RPMI7951 (cell line): ENCODE results near the gene FNDC3A. TPM values are rescaled to one million over a fixed set of nuclear protein-coding genes. Genes with fewer than 3 reads are reported as not detected.
"Not testable (repeated sequence)": the region's sequence is repeated elsewhere in the genome, so short reads cannot be mapped to it uniquely, and the experiment has no call there.

Source experiments
- DNase-seq: peaks from one replicate; pipeline ENCODE4 v3.0.0-alpha.2; 2012; ENCODE audit warnings: low read depth
- total RNA-seq: library from RNA; depleted of rRNA; stranded (reverse); fragments of >200 nt; shearing (Covaris generic); gene quantifications from 2 replicates; pipeline ENCODE4 v1.2.3, GENCODE V29; 2014

FNDC3A gene
- total RNA-seq, 1 experiment from 2014 or later: 40.0 TPM

GRCh38 chr13:49044008-49044407 is 68.3 kb downstream of the FNDC3A start:
- DNase-seq: no peak

GRCh38 chr13:49044836-49045235 is 69.1 kb downstream of the FNDC3A start:
- DNase-seq: no peak

DNA sequence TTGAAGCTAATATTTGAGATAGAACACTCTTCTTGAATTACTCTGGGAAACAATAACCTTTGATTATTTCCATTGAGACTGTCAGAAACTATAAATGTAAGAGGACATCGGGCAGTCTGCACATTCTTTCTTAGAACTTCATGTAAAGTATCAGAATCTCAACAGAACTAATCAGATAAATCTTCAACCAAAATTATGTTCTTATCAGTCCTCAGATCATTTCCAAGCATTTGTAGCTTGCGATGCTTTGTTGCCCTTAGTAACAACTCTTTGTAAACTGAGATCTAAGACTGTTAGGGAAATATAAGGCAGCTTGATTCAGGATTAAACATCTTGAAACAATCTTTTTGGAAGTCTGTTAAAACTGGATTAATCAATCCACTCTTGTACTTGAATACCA is 70.3 kb downstream of the FNDC3A start:
- peak; percentile 18 for DNase-seq

- no peak for DNase-seq
Observed at GRCh38 chr13:49046519-49046918, 70.8 kb downstream of the FNDC3A start.

DNA sequence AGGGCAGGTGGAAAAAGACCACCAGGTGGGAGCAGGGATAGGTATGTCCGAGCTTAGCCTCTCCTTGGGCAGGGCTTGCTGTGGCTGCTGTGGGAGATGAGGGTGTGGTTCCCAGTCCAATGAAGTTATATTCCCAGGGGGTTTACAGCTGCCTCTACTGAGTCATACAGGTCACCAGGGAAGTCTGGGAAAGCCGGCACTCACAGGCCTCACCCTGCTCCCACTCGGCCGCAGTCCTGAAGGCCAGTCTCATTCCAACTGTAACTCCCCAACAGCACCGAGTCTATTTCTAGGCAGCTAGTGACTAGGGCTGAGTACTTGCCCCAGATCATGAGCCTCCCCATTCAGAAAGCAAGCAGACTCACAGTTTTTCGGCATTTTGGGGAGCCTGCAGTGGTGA is 77.1 kb downstream of the FNDC3A start:
- DNase-seq: peak; percentile 17

DNA sequence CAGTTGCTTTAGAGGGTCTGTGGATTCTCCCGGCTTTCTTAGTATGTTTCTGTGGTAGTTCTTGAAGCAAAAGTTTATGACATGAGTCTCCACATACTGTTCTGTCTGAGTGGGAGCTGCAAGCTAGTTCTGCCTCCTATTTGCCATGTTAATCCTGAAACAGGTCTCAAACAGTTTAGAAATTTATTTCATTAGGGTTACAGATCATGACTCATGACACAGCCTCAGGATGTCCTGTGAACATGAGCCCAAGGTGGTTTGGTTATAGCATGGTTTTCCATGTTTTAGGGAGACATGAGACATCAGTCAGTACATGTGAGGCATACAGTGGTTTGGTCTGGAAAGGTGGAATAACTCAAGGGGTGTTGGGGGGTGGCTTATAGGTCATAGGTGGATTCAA is 77.5 kb downstream of the FNDC3A start:
- no peak for DNase-seq

DNA sequence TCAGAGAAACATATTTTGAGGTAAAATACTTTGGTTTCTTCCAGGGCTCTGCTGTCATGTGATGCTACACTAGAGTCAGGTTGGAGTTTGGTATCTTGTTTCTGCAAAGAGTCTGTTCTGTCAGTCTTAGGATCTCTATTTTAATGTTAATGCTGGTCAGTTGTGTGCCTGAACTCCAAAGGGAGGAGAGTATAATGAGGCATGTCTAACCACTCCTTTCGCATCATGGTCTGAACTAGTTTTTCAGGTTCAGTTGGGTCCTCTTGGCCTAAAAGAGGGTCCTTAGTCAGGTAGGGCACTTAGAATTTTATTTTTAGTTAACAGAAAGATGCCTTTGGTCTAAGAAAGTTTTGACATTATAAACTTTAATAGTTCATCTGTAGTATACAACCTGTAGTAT is 78.2 kb downstream of the FNDC3A start:
- no peak for DNase-seq

DNA sequence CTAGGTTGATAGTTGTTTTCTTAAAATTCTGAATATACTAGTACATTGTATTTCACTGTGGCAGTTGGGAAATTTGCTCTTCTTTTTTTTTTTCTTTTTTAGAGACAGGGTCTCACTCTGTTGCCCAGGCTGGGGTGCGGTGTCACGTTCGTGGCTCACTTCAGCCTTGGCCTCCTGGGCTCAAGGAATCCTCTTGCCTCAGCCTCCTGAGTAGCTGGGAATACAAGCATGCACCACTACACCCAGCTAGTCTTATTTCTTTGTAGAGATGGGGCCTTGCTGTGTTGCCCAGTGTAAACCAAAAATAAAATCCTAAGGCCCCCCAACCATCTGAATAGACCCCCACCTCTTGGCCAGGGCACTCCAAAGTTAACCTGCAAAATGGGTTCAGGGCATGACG is 79.3 kb downstream of the FNDC3A start:
- DNase-seq: no peak

- no peak for DNase-seq
Observed at GRCh38 chr13:49057176-49057575, 81.5 kb downstream of the FNDC3A start.

GRCh38 chr13:49058761-49059160 is 83.0 kb downstream of the FNDC3A start:
- no peak for DNase-seq

- no peak for DNase-seq
Observed at GRCh38 chr13:49060678-49061387, 85.1 kb downstream of the FNDC3A start.

DNA sequence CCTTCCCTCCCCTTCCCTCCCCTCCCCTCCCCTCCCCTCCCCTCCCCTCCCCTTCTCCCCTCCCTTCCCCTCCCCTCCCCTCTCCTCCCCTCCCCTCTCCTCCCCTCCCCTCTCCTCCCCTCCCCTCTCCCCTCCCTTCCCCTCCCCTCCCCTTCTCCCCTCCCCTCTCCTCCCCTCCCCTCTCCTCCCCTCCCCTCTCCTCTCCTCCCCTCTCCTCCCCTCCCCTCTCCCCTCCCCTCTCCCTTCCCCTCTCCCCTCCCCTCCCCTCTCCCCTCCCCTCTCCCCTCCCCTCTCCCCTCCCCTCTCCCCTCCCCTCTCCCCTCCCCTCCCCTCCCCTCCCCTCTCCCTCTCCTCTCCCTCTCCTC is 85.7 kb downstream of the FNDC3A start:
- DNase-seq: not testable (repeated sequence)

- no peak for DNase-seq
Observed at GRCh38 chr13:49062297-49062896, 86.7 kb downstream of the FNDC3A start.

DNA sequence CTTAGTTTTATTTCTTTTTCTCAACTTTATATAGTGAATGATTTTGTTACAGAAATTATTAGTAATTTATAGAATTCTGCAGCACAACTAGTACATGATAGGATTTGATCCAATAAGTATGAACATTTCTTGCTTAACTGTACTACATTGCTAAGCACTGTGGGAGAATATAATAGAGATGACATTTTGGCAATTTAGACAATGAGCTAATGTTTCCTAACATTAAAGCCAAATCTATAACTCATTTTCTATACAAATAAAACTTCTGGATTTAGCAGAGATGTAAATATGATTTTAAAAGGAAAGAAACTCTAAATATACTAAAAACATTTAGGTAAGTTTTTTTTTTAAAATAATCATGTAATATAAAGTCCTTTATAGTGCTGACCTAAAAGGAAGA is 87.3 kb downstream of the FNDC3A start:
- no peak for DNase-seq

- peak; percentile 54 for DNase-seq
Observed at GRCh38 chr13:49063497-49063896, 87.8 kb downstream of the FNDC3A start.

DNA sequence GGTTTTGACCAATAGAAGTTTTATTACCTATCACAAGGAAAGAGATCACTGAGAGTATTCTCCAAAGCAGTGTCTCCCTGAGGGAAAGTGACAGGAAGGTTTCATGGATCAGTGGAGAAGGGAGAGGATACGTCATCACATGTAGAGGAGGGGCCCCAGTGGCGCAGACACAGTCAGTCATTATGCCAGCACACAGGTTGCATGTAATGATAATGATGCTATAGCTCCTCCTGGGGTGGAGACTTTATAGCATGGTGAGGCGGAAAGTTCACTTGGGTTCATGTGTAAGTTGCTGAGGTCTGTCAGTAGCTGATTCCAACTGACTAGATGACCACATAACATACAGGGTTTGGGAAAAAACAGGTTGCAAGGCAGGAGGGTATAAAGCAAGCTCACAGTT is 88.8 kb downstream of the FNDC3A start:
- DNase-seq: no peak

GRCh38 chr13:49066856-49067255 is 91.1 kb downstream of the FNDC3A start:
- DNase-seq: no peak

DNA sequence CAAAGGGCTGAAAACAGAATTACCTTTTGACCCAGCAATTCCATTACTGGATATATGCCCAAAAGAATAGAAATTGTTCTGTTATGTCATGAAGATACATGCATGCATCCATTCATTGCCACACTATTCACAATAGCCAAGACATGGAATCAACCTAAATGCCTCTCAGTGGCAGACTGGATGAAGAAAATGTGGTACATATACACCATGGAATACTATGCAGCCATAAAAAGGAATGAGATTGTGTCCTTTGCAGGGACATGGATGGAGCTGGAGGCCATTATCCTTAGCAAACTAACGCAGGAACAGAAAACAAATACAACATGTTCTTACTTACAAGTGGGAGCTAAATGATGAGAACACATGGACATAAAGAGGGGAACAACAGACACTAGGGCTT is 92.8 kb downstream of the FNDC3A start:
- not testable (repeated sequence) for DNase-seq

DNA sequence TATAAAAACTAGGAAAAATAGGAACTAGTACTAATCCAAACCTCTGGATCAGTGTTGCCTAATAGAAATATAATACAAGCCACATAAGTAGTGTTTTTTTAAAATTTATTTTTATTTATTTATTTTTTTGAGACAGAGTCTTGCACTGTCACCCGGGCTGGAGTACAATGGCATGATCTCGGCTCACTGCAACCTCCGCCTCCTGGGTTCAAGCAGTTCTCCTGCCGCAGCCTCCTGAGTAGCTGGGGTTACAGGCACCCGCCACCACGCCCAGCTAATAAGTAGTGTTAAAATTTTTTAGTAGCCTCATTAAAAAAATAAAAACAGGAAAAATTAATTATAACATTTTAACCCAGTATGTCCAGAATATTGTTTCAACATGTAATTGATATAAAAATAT is 94.3 kb downstream of the FNDC3A start:
- not testable (repeated sequence) for DNase-seq

DNA sequence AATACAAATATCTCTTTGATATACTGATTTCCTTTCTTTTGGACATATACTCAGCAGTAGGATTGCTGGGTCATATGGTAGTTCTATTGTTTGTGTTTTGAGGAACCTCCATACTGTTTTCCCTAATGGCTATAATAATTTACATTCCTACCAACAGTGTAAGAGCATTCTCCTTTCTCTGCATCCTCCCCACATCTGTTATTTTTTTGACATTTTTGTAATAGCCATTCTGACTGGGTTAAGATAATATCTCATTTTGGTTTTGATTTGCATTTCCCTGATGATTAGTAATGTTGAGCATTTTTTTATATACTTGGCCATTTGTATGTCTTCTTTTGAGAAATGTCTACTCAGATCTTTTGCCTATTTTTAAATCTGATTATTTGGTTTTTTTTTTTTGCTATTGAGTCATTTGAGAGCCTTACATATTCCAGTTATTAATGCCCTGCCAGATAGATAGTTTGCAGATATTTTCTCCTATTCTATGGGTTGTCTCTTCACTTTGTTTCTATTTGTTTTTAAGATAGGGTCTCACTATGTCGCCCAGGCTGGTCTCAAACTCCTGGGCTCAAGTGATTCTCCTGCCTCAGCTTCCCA is 95.7 kb downstream of the FNDC3A start:
- no peak for DNase-seq

DNA sequence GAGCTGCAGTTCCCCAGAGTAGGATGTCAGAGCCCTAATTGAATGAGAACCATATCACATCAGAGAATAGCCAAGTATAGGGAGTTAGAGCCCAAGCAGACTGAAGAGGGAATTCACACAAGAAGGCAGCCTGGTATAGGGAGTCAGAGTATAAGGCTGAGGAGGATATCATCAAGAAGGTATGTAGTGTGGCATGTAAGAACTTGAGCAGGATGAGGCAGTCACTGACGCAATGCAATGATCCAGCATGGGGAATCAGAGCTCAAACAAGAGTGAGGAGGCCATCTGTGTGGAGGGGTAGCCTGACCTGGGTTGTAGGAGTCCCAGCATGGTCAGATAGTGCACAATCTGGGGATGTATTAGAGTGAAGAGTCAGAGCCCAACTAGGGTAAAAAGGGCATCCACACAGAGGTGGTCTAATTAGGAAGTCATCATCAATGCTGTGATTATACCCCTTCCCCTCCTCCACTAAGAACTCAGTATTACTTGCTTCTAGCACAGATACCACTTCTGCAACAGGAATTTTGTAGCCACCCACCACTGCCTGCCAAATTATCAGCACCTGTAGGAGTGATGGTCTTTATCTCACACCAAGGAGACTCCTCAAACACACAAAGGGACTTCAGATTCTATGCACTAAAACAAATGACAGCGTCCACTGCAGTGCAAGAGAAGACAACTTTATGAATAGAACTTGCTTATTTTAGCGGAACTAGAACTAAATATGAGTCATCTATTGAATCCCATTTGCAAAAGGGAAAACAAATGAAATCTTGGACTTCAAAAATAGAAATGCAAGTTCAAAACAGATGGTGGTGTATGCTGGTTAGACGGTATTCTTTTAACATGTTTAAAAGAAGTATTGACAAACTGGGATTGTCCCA is 107.2 kb downstream of the FNDC3A start:
- DNase-seq: peak; percentile 38

GRCh38 chr13:49084961-49085360 is 109.2 kb downstream of the FNDC3A start:
- no peak for DNase-seq
